BJ (cell line): Measurements from ENCODE around the gene FAF1. TPM values are rescaled to one million over a fixed set of nuclear protein-coding genes. Genes with fewer than 3 reads are reported as not detected.

Experiments
- CTCF ChIA-PET: fragments of 350-600 bp; formaldehyde crosslinking; extraction: SDS; loops from one replicate; lab custom pipeline; 2021; ENCODE audit warnings: antibody characterized with exemption, inconsistent platforms; lab: Yijun Ruan, JAX
- POLR2A ChIA-PET: fragments of 300-600 bp; sonication (Branson Sonifier 250); formaldehyde crosslinking; extraction: SDS; loops from one replicate; lab custom pipeline; 2021; ENCODE audit warnings: antibody characterized with exemption; lab: Charles Lee
- DNase-seq: peaks from one replicate; pipeline ENCODE4 v3.0.0-alpha.2; 2011; ENCODE audit warnings: low read depth
- H3K27me3 ChIP-seq: 2 replicates; pipeline ENCODE4 v1.6.0; 2011; ENCODE audit warnings: low read length; ENCODE audit not compliant: control insufficient read depth, insufficient read depth
- H3K36me3 ChIP-seq: 2 replicates; pipeline ENCODE4 v1.5.1; 2011; ENCODE audit warnings: low read length; ENCODE audit not compliant: control insufficient read depth, insufficient read depth
- H3K4me3 ChIP-seq: 2 replicates; pipeline ENCODE4 v1.5.1; 2011; ENCODE audit warnings: low read depth, mild to moderate bottlenecking, control low read depth, low read length
- polyA plus RNA-seq: library from polyadenylated mRNA; depleted of rRNA; stranded (reverse); fragments of >200 nt; gene quantifications from 2 replicates; pipeline ENCODE4 v1.2.3, GENCODE V29; 2011
- TF ChIP-seq, protein P1 (sequence below): IDR thresholded peaks from 2 replicates; pipeline ENCODE4 v1.5.1; 2011; ENCODE audit warnings: low read depth, mild to moderate bottlenecking, control low read depth, inconsistent platforms, low read length, moderate library complexity; ENCODE audit not compliant: insufficient read depth

Gene FAF1
- polyA plus RNA-seq, 1 experiment: 15.5 TPM

- TF ChIP-seq, protein P1, sequence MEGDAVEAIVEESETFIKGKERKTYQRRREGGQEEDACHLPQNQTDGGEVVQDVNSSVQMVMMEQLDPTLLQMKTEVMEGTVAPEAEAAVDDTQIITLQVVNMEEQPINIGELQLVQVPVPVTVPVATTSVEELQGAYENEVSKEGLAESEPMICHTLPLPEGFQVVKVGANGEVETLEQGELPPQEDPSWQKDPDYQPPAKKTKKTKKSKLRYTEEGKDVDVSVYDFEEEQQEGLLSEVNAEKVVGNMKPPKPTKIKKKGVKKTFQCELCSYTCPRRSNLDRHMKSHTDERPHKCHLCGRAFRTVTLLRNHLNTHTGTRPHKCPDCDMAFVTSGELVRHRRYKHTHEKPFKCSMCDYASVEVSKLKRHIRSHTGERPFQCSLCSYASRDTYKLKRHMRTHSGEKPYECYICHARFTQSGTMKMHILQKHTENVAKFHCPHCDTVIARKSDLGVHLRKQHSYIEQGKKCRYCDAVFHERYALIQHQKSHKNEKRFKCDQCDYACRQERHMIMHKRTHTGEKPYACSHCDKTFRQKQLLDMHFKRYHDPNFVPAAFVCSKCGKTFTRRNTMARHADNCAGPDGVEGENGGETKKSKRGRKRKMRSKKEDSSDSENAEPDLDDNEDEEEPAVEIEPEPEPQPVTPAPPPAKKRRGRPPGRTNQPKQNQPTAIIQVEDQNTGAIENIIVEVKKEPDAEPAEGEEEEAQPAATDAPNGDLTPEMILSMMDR: no peak
- CTCF ChIA-PET: no interaction called here
- DNase-seq: no peak
- Histone ChIP-seq H3K4me3 (no peak overlapping the region), H3K36me3 (no peaks in the 10 kb centered on the region), H3K27me3 (no peaks in the 10 kb centered on the region)
- POLR2A ChIA-PET: no interaction called here
Measured at GRCh38 chr1:50651476-50652263, 308.4 kb downstream of the FAF1 start.

GRCh38 chr1:50646526-50646925 is 313.5 kb downstream of the FAF1 start:
- Histone ChIP-seq H3K36me3 (no peaks in the 10 kb centered on the region), H3K27me3 (no peaks in the 10 kb centered on the region), H3K4me3 (no peak overlapping the region)
- DNase-seq: no peak
- TF ChIP-seq, protein P1: no peak
- ChIA-PET CTCF (no interaction called here), POLR2A (no interaction called here)

DNA sequence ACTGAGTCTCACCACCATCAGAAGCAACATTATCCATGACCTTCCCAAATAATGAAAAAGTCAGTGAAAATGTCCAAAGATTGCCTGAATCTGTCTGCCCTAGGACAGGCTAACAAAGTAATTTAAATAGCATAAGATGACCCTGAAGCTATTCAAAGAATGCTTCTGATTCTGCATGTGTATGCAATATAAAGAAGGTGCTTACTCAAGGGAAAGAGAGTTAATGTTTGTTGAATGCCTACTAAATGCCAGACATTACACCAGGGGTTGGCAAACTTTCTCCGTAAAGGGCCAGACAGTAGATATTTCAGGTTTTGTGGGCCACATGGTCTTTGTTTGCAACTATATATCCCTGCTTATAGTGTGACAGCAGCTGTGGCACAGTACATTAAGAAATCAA is 314.9 kb downstream of the FAF1 start:
- TF ChIP-seq, protein P1: no peak
- Histone ChIP-seq H3K4me3 (no peak overlapping the region), H3K36me3 (no peaks in the 10 kb centered on the region), H3K27me3 (no peaks in the 10 kb centered on the region)
- POLR2A ChIA-PET: no interaction called here
- CTCF ChIA-PET: interaction anchor here (1.1 kb wide), 1 partner anchor 278 kb away, joined by 3 read pairs; no protein-coding TSS in a partner anchor
- DNase-seq: no peak

- no peaks in the 10 kb centered on the region for H3K36me3 ChIP-seq
- H3K27me3 ChIP-seq: no peaks in the 10 kb centered on the region
- DNase-seq: peak; percentile 19
- TF ChIP-seq, protein P1: no peak
- CTCF ChIA-PET: interaction anchor here (0.6 to 2.2 kb wide), 4 partner anchors 12 to 277 kb away, joined by 3 to 5 read pairs (median 3); no protein-coding TSS in a partner anchor
- H3K4me3 ChIP-seq: no peak overlapping the region
- POLR2A ChIA-PET: no interaction called here
Measured at GRCh38 chr1:50644447-50645105, 315.5 kb downstream of the FAF1 start.

DNA sequence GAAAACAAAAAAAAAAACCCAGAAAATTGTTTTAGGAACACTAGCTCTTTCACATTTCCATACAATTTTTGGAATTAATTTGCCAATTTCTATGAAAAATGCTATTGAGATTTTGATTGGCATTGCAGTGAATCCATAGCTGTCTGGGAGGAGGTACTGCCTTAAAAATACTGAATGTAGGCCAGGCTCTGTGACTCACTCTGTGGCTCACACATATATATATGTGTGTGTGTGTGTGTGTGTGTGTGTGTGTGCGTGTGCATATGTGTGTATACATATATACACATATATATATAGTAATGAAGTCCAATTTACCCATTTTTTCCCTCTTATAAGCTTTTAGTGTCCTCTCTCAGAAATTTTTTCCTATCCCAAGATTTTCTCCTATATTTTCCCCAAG is 322.6 kb downstream of the FAF1 start:
- CTCF ChIA-PET: no interaction called here
- no peaks in the 10 kb centered on the region for H3K27me3 ChIP-seq
- DNase-seq: no peak
- TF ChIP-seq, protein P1: no peak
- POLR2A ChIA-PET: no interaction called here
- H3K36me3 ChIP-seq: no peaks in the 10 kb centered on the region
- no peak overlapping the region for H3K4me3 ChIP-seq
